Endothelial cell of umbilical vein (primary cell): Measurements from ENCODE around the gene BCAR3. TPM values are rescaled to one million over a fixed set of nuclear protein-coding genes. Genes with fewer than 3 reads are reported as not detected.
A peak's percentile ranks its signal among the peaks of the same experiment; 100 is the strongest.

Experiments used
- Bru-seq: library from RNA; stranded (reverse); fragments of 400-500 nt; gene quantifications from one replicate; lab custom pipeline; 2021; lab: Mats Ljungman, UMichigan
- BruChase-seq, 2 experiments: library from RNA; stranded (reverse); fragments of 400-500 nt; gene quantifications; one replicate each; lab custom pipeline; 2021; lab: Mats Ljungman, UMichigan
- BruUV-seq: library from RNA; stranded (reverse); fragments of 400-500 nt; replicated peaks from 2 replicates; lab custom pipeline; 2021; lab: Mats Ljungman, UMichigan
- CTCF ChIA-PET: fragments of 300-600, 350-600 bp; sonication (Branson Sonifier 250); formaldehyde crosslinking; loops from one replicate; lab custom pipeline; 2021; ENCODE audit warnings: antibody characterized with exemption, inconsistent platforms; lab: Charles Lee
- POLR2A ChIA-PET: fragments of 300-600, 350-600 bp; sonication (Branson Sonifier 250); formaldehyde crosslinking; loops from one replicate; lab custom pipeline; 2021; ENCODE audit warnings: antibody characterized with exemption, inconsistent platforms; lab: Charles Lee
- DNase-seq: peaks from one replicate; pipeline ENCODE4 v3.0.0-alpha.2; 2011; ENCODE audit warnings: low read depth, low spot score
- FAIRE-seq: peaks from 2 replicates; lab custom pipeline; 2011; peaks lifted over from hg19 to GRCh38; lab: Jason Lieb, UNC
- H2AFZ ChIP-seq: 2 replicates; pipeline ENCODE4 v1.6.0; 2012; ENCODE audit warnings: low read depth, low read length, control low read depth, inconsistent platforms
- H3K27ac ChIP-seq: 2 replicates; pipeline ENCODE4 v1.5.1; 2011; ENCODE audit warnings: low read depth, mild to moderate bottlenecking, control low read depth, low read length, moderate library complexity; ENCODE audit not compliant: insufficient read depth
- H3K27me3 ChIP-seq, 2 experiments: 2 replicates each; pipeline versions ENCODE4 v1.6.0 to v1.6.1; 2011; ENCODE audit warnings: low read length in 2 of 2, mixed read lengths in 1 of 2; ENCODE audit not compliant: control insufficient read depth in 2 of 2, insufficient read depth in 2 of 2
- H3K36me3 ChIP-seq, 2 experiments: 2 replicates in 1 of 2; 3 replicates in 1 of 2; pipeline ENCODE4 v1.5.1; 2011; ENCODE audit warnings: low read length in 2 of 2, mild to moderate bottlenecking in 1 of 2, moderate library complexity in 1 of 2; ENCODE audit not compliant: control insufficient read depth in 2 of 2, insufficient read depth in 2 of 2; ENCODE audit errors: extremely low read depth in 1 of 2
- H3K4me1 ChIP-seq: 3 replicates; pipeline ENCODE4 v1.5.1; 2011; ENCODE audit warnings: mild to moderate bottlenecking, low read length; ENCODE audit not compliant: control insufficient read depth, insufficient read depth; ENCODE audit errors: extremely low read depth
- H3K4me2 ChIP-seq: 2 replicates; pipeline ENCODE4 v1.6.1; 2011; ENCODE audit warnings: low read length, control low read depth, mixed read lengths; ENCODE audit not compliant: insufficient read depth
- H3K4me3 ChIP-seq, 3 experiments: fragments of 200-600 bp in 1 of 3; sonication (generic), shearing (Covaris generic) in 1 of 3; replicated peaks in 1 of 3; 2 replicates each; pipeline ENCODE4 v1.5.1; 2011 to 2016; ENCODE audit warnings: control low read depth in 3 of 3, low read length in 3 of 3, mild to moderate bottlenecking in 2 of 3, inconsistent platforms in 1 of 3, low read depth in 1 of 3, moderate library complexity in 1 of 3; ENCODE audit not compliant: insufficient read depth in 1 of 3
- H3K79me2 ChIP-seq: 2 replicates; pipeline ENCODE4 v1.6.0; 2012; ENCODE audit warnings: low read length, inconsistent platforms; ENCODE audit not compliant: control insufficient read depth, insufficient read depth
- H3K9ac ChIP-seq: replicated peaks from 2 replicates; pipeline ENCODE3; 2011; ENCODE audit warnings: low read length, control low read depth; ENCODE audit not compliant: insufficient read depth; ENCODE audit errors: extremely low read depth
- H3K9me1 ChIP-seq: replicated peaks from 3 replicates; pipeline ENCODE4 v1.6.0; 2011; ENCODE audit warnings: mild to moderate bottlenecking, low read length; ENCODE audit not compliant: control insufficient read depth, insufficient read depth; ENCODE audit errors: extremely low read depth
- H3K9me3 ChIP-seq: replicated peaks from 2 replicates; pipeline ENCODE4 v1.5.1; 2012; ENCODE audit warnings: low read length, inconsistent platforms; ENCODE audit not compliant: control insufficient read depth, insufficient read depth
- H4K20me1 ChIP-seq: replicated peaks from 2 replicates; pipeline ENCODE3; 2011; ENCODE audit warnings: mild to moderate bottlenecking, low read length; ENCODE audit not compliant: control insufficient read depth, insufficient read depth; ENCODE audit errors: extremely low read depth
- CTCF ChIP-seq, 2 donors: IDR thresholded peaks; 1 replicate in 1 of 2; 2 replicates in 1 of 2; pipeline ENCODE4 v1.5.1; 2011; ENCODE audit warnings: low read length in 2 of 2, mild to moderate bottlenecking in 2 of 2, moderate library complexity in 2 of 2, control low read depth in 1 of 2, inconsistent platforms in 1 of 2, low read depth in 1 of 2; ENCODE audit not compliant: insufficient read depth in 1 of 2; ENCODE audit errors: extremely low read depth in 1 of 2
- EZH2 ChIP-seq: IDR thresholded peaks from 2 replicates; pipeline ENCODE4 v1.6.1; 2012; ENCODE audit warnings: borderline replicate concordance, low read depth, mild to moderate bottlenecking, moderate library complexity, low read length, inconsistent platforms; ENCODE audit not compliant: severe bottlenecking
- FOS ChIP-seq: IDR thresholded peaks from 2 replicates; pipeline ENCODE4 v1.6.1; 2011; ENCODE audit warnings: mild to moderate bottlenecking, low read length, moderate library complexity, borderline replicate concordance; ENCODE audit not compliant: insufficient read depth
- GATA2 ChIP-seq: IDR thresholded peaks from 2 replicates; pipeline ENCODE4 v1.7.0; 2011; ENCODE audit warnings: low read depth, mild to moderate bottlenecking, moderate library complexity, mixed read lengths, low read length; ENCODE audit not compliant: insufficient read length, insufficient read depth
- JUN ChIP-seq: IDR thresholded peaks from 2 replicates; pipeline ENCODE4 v1.6.1; 2011; ENCODE audit warnings: borderline replicate concordance, low read depth; ENCODE audit not compliant: insufficient read length, insufficient read depth
- MYC ChIP-seq: IDR thresholded peaks from one replicate; pipeline ENCODE4 v1.6.1; 2011; ENCODE audit warnings: mild to moderate bottlenecking, low read depth, low read length
- POLR2A ChIP-seq: IDR thresholded peaks from 2 replicates; pipeline ENCODE4 v1.6.1; 2012; ENCODE audit warnings: low read depth, mild to moderate bottlenecking, control low read depth, low read length
- POLR2AphosphoS5 ChIP-seq: IDR thresholded peaks from 2 replicates; pipeline ENCODE4 v1.6.1; 2012; ENCODE audit warnings: low read depth, mild to moderate bottlenecking, control low read depth, low read length, moderate library complexity; ENCODE audit not compliant: insufficient read depth
- dilution Hi-C: fragments of 300-500 bp; cut with MboI; formaldehyde crosslinking; loops from one replicate; pipeline ENCODE4 v1.15.0; 2019; ENCODE audit warnings: low sequenced_read_pairs; ENCODE audit not compliant: extremely low pct_ligation_motif_present
- intact Hi-C: fragments of 100-400 bp; cut with micrococcal nuclease; formaldehyde crosslinking; loops from one replicate; pipeline ENCODE4 v1.10.0; 2022
- long read RNA-seq: library from polyadenylated mRNA; stranded (forward); transcript quantifications from one replicate; pipeline ENCODE4 v2.0.0, GENCODE V29; 2021
- polyA minus RNA-seq, 3 experiments: library from RNA; depleted of rRNA, polyadenylated mRNA; stranded (reverse); fragments of >200 nt; gene quantifications; 1 replicate in 1 of 3; 2 replicates in 2 of 3; pipeline ENCODE4 v1.2.3, GENCODE V29; 2011
- polyA plus RNA-seq, 4 experiments: library from polyadenylated mRNA; depleted of rRNA in 3 of 4; stranded (reverse) in 3 of 4; unstranded in 1 of 4; fragments of >200 nt; gene quantifications; 2 replicates each; pipeline versions ENCODE4 v1.2.1 to v1.2.3, GENCODE V29; 2011 to 2012; ENCODE audit warnings: missing spikeins in 1 of 4
- total RNA-seq: library from RNA; stranded (reverse); gene quantifications from 2 replicates; pipeline ENCODE4 v1.2.3, GENCODE V29; 2021
- TF ChIP-seq, protein P1 (sequence below): IDR thresholded peaks from 2 replicates; pipeline ENCODE4 v1.6.1; 2011; ENCODE audit not compliant: insufficient read depth, insufficient read length

Gene BCAR3
- 31.2 and 32.9 TPM in 2 replicates for total RNA-seq
- polyA plus RNA-seq = 15.6 and 17.5 TPM in 2 replicates
- polyA plus RNA-seq (2011; cell fraction: cytosol; rRNA removed) = 25.3 and 26.5 TPM in 2 replicates
- polyA plus RNA-seq (2011; cell fraction: nucleus; rRNA removed) = 36.3 and 37.1 TPM in 2 replicates
- polyA plus RNA-seq (2012) = 32.6 and 38.1 TPM in 2 replicates
- polyA minus RNA-seq = 18.1 and 19.7 TPM in 2 replicates
- polyA minus RNA-seq (2011; cell fraction: cytosol; rRNA and poly(A)+ RNA removed) = 69.6 TPM
- 30.1 and 38.1 TPM in 2 replicates for polyA minus RNA-seq (2011; cell fraction: nucleus; rRNA and poly(A)+ RNA removed)
- Bru-seq, nascent RNA = percentile 81 among the genes with signal in this experiment
- percentile 63 among the genes with signal in this experiment for BruChase-seq, experiment 1, labeled RNA remaining after a 6-hour chase
- BruChase-seq, experiment 2, labeled RNA remaining after a 2-hour chase = percentile 62 among the genes with signal in this experiment
- long read RNA-seq, transcript BCAR3-201 (12 exons, 3,171 nt) = major isoform, 32 of 55 reads
- long read RNA-seq, partial matches to known transcripts = 9 of 55 reads
- long read RNA-seq, other reads (novel, unspliced or antisense) = 12 of 55 reads

GRCh38 chr1:93681101-93681988, at the start of gene BCAR3:
Gene BCAR3 (minus strand): TSS chr1:93681837. CDS start chr1:93674930, 6,907 bp downstream.
- CTCF ChIA-PET = interaction anchor here (0.7 to 5.7 kb wide), 21 partner anchors 9 to 165 kb away, joined by 3 to 122 read pairs (median 5); no protein-coding TSS in a partner anchor
- Histone ChIP-seq H3K4me3 (peak within 1 kb of the TSS; percentile 55 to 80 (median 72)), H3K9me3 (no peaks in the 10 kb centered on the region), H3K27ac (peak within 1 kb of the TSS; percentile 84), H3K9me1 (no peaks in the 10 kb centered on the region), H2AFZ (peak within 1 kb of the TSS; percentile 76), H3K9ac (peak within 1 kb of the TSS; percentile 97), H3K79me2 (peaks cover 57% of the 10 kb centered on the region), H3K27me3 (no peaks in the 10 kb centered on the region), H3K4me2 (peak within 1 kb of the TSS; percentile 82), H4K20me1 (no peaks in the 10 kb centered on the region), H3K36me3 (peaks cover 0 to 4% of the 10 kb centered on the region in 2 experiments), H3K4me1 (peaks cover 38% of the 10 kb centered on the region)
- TF ChIP-seq MYC (no peak), POLR2A (peak; percentile 95), JUN (no peak), CTCF (IDR thresholded peaks at IDR 0.05; ENCODE audit: extremely low read depth in 1 of 2, insufficient read depth in 1 of 2, low read depth in 1 of 2, low read length in 2 of 2) (peak; percentile 27 to 32), POLR2AphosphoS5 (peak; percentile 98), EZH2 (no peak), FOS (peak; percentile 26), GATA2 (no peak)
- TF ChIP-seq, protein P1, sequence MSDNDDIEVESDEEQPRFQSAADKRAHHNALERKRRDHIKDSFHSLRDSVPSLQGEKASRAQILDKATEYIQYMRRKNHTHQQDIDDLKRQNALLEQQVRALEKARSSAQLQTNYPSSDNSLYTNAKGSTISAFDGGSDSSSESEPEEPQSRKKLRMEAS = no peak
- POLR2A ChIA-PET = interaction anchor here (0.8 kb wide), 1 partner anchor 12 kb away, joined by 4 read pairs; no protein-coding TSS in a partner anchor
- BruUV-seq = TSS peak; percentile 44
- intact Hi-C loops (loop anchor here (1.0 to 5.0 kb wide), 2 partner anchors 12 to 41 kb away; no protein-coding TSS in a partner anchor), dilution Hi-C loops (no loop called here)
- DNase-seq (peak; percentile 71), FAIRE-seq (no peak)
